Ammon's horn (tissue), 1 donor: ENCODE measurements around the gene MMP20.

ENCODE experiments used
- DNase-seq: peaks from one replicate; pipeline ENCODE4 v3.0.0-alpha.2; 2016; ENCODE audit warnings: low spot score

Gene MMP20

DNA sequence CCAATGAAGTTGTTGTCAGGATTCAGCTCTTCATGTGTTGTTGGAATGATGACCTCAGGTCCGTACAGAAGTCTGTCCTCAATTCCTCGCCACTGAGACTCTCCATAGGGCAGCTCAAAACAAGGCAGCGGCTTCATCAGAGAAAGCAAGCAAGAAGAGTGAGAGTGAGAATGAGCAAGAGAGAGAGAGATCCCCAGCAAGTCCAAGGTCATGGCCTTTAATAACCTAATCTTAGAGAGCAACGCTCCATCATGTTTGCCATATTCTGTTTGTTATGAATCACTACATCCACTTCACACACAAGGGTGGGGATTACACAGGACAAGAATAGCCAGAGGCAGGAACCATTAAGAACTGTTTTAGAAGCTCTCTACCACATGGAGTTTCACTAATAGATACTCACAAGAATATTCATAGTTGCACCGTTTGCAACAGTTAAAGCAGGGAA is 71.3 kb downstream of the MMP20 start:
- DNase-seq: no peak

DNA sequence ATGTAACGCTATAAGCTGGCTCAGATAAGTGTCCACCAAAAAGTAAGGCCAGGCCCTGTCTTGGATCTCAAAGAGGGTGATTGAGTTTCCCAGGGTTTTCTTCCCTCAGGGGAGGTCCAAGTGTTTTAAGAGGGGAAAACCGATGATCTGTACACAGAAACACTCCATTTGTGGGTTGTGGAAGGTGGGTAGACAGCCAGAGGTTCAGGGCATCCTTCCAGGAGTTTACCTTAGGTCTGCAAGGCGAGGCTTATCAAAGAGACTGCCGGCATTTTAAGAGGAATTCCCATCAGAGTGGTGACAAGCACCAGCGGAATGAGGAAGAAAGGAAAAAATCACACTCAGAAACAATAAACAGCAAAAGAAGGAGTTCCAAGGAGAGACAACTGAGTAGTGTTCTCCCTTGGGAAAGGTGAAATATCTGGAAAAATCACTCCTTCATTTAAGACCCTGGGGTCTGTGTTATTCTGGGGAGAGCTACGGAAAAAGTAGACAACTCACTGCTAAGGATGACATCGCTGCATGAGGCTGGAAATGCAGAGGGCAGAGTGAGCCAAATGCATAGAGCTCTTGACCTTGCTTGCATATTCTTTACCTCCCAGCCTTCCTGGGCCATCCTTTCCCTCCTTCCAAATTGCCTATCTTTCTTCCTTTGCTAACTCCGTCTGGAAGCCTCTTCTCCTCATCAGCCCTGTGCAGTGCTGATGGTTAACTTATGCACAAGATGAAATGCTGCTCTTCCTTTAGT is 72.5 kb downstream of the MMP20 start:
- DNase-seq: no peak

DNA sequence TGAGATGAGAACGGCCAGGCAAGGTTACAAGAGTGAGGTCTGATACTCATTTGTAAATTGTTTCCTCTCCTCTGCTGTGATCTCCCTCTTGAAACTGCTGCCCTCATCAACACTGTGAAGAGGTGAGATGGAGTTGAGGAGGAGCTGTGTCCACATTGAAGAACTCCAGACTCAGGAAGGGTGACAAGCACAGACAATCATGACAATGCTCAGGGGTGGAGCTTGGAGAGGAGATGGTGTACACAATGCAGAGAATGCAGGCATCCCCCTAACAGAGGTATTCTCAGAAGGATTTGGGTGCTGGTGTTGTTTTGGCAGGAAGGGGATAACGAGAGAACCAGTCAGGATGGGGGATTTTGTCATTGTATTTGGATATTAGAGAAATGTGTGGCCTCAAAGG is 73.1 kb downstream of the MMP20 start:
- DNase-seq: no peak

DNA sequence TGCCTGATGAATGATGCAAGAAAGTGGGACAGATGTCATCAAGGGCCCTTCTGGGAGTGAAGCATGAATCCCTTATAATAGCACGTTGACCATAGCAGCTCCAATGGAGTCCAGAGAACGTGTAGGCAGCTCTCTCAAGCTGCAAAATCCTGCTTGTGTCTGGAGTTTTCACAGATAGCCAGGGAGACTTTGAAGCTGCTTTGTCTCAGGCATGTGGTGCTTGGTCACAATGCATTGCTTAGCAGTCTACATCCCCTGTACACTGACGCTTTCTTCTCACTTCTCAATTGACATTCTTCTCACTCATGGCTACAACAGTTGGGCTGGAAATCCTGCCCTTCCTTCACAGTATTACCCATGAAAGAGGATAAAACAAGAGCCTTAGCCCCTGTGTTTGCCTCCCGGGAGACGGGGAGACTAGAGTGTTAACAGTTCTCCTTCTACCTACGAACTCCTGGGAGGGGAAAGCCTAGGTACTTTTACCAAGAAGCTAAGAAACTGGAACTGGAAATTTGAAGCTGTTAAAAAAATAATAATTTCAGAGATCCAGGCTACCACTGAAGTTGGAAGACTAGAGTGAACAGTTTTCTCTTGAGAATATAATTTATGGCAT is 73.9 kb downstream of the MMP20 start:
- peak; percentile 17 for DNase-seq

DNA sequence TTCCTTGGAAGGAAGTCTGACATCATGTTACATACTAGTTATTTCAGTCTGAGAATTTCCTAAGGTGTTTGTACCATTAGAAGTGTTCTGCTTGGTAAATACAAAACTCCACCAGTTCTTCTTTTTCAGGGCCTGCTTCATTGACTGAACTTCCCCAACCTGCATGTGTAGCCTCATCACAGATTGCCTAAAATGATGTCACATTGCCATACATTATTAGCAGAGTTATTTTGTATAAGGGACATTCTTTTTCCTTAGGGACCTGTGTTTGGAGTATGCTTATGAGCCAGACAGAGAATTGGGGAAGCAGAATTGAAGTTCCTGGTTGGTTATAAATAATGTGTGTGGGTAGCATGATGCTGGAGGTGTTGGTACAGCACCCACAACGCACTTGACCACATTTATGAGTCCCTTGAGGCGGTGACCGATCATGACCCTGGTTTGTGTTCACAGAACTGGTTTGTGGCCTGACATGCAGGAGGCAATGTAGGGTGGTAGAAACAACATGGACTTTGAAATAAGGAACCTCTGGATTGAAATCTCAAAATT is 78.1 kb downstream of the MMP20 start:
- no peak for DNase-seq

DNA sequence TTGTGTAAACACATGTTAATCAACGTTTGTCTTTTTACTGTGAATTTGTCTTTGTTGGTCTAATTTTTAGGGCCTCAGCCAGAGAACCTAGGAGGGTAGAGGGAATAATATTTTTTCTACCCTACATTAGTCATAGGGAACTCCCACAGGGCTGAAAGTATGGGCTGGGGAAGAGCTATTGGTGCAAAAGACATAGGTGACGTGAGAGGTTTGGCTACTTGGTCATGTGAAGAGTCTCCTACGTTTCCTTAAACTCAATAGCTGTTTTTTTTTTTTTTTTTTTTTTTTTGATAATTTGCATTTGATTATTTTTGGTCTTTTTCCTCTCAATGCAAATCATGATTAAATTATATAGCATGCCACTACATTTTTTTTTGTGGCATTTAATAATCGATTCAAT is 78.7 kb downstream of the MMP20 start:
- no peak for DNase-seq

DNA sequence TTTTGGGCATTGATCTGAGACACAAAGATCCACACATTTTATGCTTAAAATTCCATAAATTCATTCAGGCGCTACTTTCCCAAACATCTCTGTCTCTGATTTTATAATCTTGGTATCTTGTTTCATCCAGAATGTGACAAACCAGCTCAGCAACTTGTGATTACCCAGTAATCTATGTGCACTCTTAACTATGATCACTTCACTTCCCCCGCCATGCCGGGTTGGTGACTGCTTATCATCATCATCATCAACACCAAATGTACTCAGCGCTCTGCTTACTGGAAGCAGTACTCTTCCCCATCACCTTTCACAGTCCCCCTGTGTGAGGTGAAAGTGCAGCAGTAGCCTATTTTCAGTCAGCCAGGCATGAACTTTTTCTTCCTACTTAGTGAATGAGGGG is 79.4 kb downstream of the MMP20 start:
- DNase-seq: no peak

DNA sequence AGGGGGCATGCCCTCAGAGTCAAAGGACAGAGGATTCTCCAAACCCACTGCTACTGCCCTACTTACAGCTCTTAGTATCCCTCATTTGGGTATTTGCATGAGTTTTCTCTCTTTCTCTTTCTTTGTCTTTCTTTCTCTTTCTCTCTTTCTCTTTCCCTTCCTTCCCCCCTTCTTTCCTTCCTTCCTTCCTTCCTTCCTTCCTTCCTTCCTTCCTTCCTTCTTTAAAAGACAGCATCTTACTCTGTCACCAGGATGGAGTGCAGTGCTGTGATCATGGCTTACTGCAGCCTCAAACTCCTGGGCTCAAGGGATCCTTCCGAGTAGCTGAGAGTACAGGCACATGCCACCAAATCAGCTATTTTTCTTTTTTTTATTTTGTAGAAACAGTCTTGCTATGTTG is 80.5 kb downstream of the MMP20 start:
- DNase-seq: no peak

DNA sequence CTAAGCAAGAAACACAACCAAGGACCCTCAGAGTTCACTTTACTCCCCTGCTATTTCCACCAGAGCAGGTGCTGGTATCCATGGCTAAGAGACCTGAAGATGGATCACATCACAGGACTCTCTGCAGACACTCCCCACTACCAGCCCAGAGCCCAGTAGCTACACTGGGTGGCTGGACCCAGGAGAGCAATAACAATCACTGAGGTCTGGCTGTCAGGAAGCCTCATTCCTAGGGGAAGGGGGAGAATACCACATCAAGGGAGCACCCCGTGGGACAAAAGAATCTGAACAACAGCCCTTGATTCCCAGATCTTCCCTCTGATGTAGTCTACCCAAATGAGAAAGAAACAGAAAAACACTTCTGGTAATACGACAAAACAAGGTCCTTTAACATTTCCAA is 85.6 kb downstream of the MMP20 start:
- no peak for DNase-seq

DNA sequence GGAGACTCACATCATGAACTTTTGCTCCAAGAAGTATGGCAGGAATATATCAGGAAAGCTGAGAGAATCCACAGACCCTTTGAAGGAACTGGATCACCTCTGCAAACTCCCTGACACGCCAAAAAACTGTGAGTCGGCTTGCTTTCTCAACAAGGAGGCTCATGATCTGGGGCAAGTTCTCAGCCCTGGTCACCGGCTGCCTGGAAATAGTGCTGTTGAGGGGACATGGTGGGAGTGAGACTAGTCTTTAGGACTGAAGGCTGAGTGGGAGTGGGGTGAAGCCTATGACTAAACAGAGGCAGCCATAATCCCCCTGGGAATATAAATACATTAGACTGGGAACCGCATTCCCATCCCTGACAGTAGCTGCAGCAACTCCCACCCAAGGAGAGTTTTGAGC is 86.2 kb downstream of the MMP20 start:
- no peak for DNase-seq

DNA sequence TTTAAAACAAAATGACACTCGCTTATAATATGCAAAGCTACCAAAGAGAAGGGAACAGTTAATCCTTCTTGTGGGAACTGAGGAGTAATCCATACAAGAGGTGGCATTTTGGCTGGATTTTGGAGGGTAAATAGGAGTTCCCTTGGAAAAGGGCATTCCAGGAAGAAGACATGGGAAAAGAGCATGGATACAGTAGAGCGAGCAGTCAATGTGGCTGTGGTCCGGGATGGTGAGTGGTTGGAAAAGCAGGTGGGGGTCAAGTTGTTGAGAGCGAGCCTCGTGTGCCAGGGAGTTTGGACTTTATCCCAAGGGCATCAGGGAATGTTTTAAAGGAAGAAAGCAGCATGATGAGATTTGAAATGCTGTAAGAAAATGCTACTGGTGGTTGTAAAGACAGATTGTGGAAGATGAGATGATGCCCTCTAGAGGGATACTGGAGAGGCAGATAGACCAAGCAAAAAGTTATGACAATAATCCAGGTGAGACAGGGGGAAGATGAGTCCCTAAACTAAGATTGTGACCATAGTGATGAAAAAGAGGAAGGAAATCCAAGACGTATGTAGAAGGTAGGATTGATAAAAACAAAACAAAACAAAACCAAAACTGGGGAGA is 90.8 kb downstream of the MMP20 start:
- DNase-seq: no peak

DNA sequence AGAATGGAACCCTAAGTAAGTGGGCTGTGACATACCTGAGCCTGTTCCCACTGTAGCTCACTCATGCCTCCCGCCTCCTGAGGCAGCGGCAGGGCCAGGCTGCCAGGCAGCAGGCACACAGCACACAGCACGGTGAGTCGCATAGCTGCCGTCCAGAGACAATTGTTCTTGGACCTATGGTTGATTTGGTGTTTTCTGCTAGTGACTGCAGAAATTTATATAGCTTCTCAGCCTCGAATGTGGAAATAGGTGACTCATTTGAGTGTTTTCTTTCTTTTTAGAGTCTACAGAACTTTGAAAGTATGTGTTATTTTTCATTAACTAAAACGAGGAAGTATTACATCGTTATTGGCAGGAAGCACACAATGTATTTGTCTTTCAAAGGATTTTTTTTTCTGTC is 94.6 kb downstream of the MMP20 start, which contains the start of gene MMP7:
MMP7 (minus strand) TSS at position 190 of the 400 bp plus-strand sequence; CDS start at position 143, 47 bp downstream.
- DNase-seq: no peak

DNA sequence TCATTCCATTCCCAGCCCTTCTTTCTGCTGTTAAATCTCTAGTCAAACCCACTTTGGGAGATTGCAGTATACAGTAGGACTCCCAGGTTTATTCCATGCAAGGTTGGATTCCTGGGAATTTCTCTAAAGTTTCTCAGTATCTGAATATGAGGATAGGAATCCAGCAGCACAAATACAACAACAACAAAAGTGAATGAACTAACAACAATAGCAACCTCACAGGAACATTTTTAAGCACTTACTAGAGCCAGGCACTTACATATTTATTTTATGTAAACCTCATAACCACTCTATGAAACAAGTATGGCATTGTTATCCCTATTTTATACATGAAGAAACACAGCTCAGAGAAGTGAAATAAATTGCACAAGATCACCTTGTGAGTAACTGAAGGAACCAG is 96.5 kb downstream of the MMP20 start:
- DNase-seq: no peak

DNA sequence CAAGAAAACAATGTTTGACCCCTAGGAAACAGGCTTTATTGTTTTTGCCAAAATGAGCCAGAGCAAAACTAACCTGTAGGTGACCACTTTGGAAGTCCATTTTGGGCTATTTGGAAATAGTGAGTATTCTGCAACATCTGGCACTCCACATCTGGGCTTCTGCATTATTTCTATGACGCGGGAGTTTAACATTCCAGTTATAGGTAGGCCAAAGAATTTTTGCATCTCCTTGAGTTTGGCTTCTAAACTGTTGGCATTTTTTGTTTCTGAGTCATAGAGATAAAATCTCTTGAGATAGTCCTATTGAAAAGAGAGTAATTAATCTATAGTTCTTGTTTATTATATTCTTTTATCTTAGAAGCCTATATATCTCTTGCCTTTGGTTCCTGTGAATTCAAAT is 97.4 kb downstream of the MMP20 start:
- no peak for DNase-seq

DNA sequence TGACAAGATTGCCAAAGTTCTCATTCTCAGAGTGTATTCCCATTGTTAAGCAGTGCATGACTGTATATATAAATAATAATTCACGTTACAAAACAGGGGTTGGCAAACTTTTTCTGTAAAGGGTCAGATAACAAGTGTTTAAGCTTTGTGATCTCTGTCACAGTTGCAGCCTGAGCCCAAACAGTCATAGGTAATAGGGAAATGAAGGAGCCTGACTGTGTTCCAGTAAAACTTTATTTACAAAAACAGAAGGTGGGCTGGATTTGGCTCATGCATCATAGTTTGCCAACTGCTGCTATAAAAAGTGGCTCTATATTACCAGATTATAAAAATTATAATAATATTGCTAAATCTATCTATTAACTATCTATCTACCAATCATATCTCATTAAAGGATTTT is 98.1 kb downstream of the MMP20 start:
- no peak for DNase-seq
